ENCODE results near the gene CTRB1.

DNA sequence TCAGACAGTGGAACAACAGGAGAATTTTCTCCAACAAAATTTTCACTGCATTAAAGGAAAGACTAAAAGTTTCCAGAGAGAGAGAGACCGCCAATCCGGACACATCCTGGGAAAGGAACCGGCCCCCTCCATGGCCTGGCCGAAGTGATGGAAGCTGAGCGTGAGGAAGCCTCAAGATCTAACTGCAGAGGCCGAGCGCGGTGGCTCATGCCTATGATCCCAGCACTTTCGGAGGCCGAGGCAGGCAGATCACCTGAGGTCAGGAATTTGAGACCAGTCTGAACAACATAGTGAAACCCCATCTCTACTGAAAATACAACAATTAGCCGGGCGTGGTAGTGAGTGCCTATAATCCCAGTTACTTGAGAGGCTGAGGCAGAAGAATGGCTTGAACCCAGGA lies 15.7 kb upstream of the CTRB1 start:
- no peak for TF ChIP-seq POLR2A (IDR thresholded peaks at IDR 0.05)
- TF ChIP-seq, protein P1, sequence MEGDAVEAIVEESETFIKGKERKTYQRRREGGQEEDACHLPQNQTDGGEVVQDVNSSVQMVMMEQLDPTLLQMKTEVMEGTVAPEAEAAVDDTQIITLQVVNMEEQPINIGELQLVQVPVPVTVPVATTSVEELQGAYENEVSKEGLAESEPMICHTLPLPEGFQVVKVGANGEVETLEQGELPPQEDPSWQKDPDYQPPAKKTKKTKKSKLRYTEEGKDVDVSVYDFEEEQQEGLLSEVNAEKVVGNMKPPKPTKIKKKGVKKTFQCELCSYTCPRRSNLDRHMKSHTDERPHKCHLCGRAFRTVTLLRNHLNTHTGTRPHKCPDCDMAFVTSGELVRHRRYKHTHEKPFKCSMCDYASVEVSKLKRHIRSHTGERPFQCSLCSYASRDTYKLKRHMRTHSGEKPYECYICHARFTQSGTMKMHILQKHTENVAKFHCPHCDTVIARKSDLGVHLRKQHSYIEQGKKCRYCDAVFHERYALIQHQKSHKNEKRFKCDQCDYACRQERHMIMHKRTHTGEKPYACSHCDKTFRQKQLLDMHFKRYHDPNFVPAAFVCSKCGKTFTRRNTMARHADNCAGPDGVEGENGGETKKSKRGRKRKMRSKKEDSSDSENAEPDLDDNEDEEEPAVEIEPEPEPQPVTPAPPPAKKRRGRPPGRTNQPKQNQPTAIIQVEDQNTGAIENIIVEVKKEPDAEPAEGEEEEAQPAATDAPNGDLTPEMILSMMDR (IDR thresholded peaks at IDR 0.05 in 8 of 11, conservative IDR thresholded peaks at IDR 0.05 in 3 of 11), result no peak
